Activated naive CD4-positive, alpha-beta T cell treated with anti-CD3 and anti-CD28 coated beads, Interleukin-2, amount 50 U/mL, for 72 hours (primary cell): ENCODE data around the gene ARHGAP30. TPM values are rescaled to one million over a fixed set of nuclear protein-coding genes. Genes with fewer than 3 reads are reported as not detected.
A peak's percentile ranks its signal among the peaks of the same experiment; 100 is the strongest.
"Not testable (repeated sequence)": the region's sequence is repeated elsewhere in the genome, so short reads cannot be mapped to it uniquely, and the experiment has no call there.

Experiments used
- ATAC-seq, 2 donors: fragments of 150-1000 bp; cut with Tn5 transposase; 2 replicates each; pipeline ENCODE4 v1.10.0; 2021; ENCODE audit warnings: mild to moderate bottlenecking in 2 of 2, moderate library complexity in 2 of 2
- DNase-seq, 2 donors: peaks; one replicate each; pipeline ENCODE4 v3.0.0; 2021 to 2022; ENCODE audit warnings: low spot score in 2 of 2
- H3K27ac Mint-ChIP-seq, 2 donors: one replicate each; pipeline ENCODE4 v1.8.0; 2022; ENCODE audit warnings: mild to moderate bottlenecking in 2 of 2, mixed read lengths in 2 of 2
- H3K36me3 Mint-ChIP-seq, 2 donors: one replicate each; pipeline ENCODE4 v1.8.0; 2022; ENCODE audit warnings: mixed read lengths in 2 of 2
- H3K9me3 Mint-ChIP-seq, 2 donors: one replicate each; pipeline ENCODE4 v1.8.0; 2022; ENCODE audit warnings: mixed read lengths in 2 of 2
- total RNA-seq, 2 donors: library from RNA; stranded (reverse); gene quantifications; one replicate each; pipeline ENCODE4 v1.2.3, GENCODE V29; 2022

Gene ARHGAP30
- total RNA-seq, 2 donors from 2014 or later = 116 to 180 TPM

DNA sequence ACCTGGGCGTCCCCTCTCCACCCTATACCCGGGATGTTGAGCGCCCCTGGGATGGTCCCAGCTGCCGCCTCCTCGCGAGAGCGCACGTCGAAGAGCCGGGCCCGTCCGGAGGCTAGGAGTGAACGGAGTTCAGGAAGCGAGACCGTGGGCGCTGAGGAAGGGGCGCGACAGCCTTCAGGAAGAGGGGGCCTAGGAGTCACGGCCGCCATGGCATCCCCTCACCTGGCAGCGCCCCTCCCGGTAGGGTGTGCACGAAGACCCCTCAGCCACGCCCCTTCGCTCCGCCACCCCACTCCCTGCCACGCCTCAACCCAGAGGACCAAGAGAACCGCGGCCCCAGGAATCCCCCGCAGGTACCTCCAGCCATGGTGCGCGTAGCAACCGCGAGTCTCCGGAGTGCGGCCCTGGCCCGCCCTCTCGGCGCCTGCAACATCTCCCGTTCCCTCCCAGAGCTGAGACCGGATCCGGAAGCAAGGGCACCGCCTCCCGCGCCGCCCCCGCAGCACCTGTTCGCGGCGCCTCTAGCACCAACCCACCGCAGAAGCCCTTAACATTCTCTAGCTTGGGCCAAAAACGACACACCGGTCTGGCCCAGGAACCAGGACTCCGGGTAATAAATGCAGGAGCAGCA lies 31.1 kb downstream of the ARHGAP30 start, which contains the start of gene TSTD1:
TSTD1 (minus strand) TSS at position 442 of the 631 bp plus-strand sequence; CDS start at position 367, 75 bp downstream.
- ATAC-seq (peak; percentile 89 to 95), DNase-seq (peak; percentile 83 to 89)
- Mint-ChIP-seq H3K9me3 (no peaks in the 10 kb centered on the region), H3K36me3 (peaks cover 8 to 28% of the 10 kb centered on the region in 2 donors), H3K27ac (peak within 1 kb of the TSS; percentile 90 to 97)

GRCh38 chr1:161037661-161038522 lies 31.8 kb downstream of the ARHGAP30 start:
- Mint-ChIP-seq H3K9me3 (no peaks in the 10 kb centered on the region), H3K27ac (peak overlapping the region; percentile 60 to 90), H3K36me3 (peaks cover 8 to 28% of the 10 kb centered on the region in 2 donors)
- ATAC-seq (no peak), DNase-seq (no peak)

DNA sequence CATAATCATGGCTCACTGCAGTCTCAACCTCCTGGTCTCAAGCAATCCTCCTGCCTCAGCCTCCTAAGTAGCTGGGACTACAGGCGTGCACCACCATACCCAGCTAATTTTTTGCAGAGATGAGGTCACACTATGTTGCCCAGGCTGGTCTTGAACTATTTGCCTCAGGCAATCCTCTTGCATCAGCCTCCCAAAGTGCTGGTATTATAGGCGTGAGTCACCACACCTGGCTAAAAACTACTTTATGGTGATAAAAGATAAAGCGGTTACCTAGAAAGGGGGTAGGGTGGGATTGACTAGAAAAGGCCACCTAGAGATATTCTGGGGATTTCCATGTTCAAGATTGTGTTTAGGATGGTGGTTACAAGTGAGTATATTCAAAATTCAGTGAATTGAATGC lies 35.9 kb downstream of the ARHGAP30 start:
- H3K9me3 Mint-ChIP-seq = no peaks in the 10 kb centered on the region
- ATAC-seq (peak; percentile 6 to 10), DNase-seq (no peak)
- H3K36me3 Mint-ChIP-seq = peaks cover 6 to 10% of the 10 kb centered on the region in 2 donors
- no peak overlapping the region for H3K27ac Mint-ChIP-seq

DNA sequence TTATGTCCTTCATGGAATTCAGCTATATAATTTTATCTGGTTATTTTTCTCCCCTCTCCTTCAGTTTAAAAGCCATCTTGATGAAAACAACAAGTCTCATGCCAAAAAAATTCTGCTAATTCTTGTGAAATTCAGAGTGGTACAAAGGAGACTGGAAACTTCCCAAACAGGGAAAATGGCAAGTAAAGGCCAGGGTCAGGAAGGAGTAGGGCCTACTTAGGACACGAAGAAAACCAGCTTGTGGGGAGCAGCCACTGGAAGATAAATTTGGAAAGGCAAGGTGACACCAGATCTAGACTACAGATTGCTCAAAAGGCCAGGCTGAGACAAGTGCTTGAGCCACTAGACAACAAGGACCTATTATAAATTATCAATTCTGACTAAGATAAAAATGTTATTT lies 37.3 kb downstream of the ARHGAP30 start:
- DNase-seq (no peak), ATAC-seq (peak in 1 of 2 donors; percentile 25)
- peak overlapping the region in 1 of 2 donors; percentile 8 for H3K27ac Mint-ChIP-seq
- H3K9me3 Mint-ChIP-seq = no peaks in the 10 kb centered on the region
- peaks cover 0 to 10% of the 10 kb centered on the region in 2 donors for H3K36me3 Mint-ChIP-seq

DNA sequence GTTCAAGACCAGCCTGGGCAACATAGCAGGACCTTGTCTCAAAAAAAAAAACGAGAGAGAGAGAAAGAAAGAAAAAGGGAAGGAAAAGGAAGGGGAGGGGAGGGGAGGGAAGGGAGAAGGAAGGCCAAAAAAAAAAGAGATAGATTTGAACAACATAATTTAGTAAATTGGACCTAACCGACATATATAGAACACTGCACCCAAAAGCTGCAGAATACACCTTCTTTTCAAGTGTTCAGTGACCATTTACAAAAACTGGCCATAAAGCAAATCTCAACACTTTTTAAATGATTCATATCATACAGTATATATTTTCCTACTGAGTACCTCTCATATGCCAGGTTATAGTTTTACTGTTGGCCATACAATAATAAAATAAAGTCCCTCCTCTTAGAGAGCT lies 37.8 kb downstream of the ARHGAP30 start:
- DNase-seq = no peak
- H3K9me3 Mint-ChIP-seq = no peaks in the 10 kb centered on the region
- no peak overlapping the region for H3K27ac Mint-ChIP-seq
- H3K36me3 Mint-ChIP-seq = peaks cover 0 to 15% of the 10 kb centered on the region in 2 donors
- ATAC-seq = no peak

- H3K9me3 Mint-ChIP-seq, ATAC-seq, H3K27ac Mint-ChIP-seq, DNase-seq: not testable (repeated sequence)
- H3K36me3 Mint-ChIP-seq = peaks cover 0 to 18% of the 10 kb centered on the region in 2 donors
Measured at GRCh38 chr1:161029466-161029865, 40.2 kb downstream of the ARHGAP30 start.

DNA sequence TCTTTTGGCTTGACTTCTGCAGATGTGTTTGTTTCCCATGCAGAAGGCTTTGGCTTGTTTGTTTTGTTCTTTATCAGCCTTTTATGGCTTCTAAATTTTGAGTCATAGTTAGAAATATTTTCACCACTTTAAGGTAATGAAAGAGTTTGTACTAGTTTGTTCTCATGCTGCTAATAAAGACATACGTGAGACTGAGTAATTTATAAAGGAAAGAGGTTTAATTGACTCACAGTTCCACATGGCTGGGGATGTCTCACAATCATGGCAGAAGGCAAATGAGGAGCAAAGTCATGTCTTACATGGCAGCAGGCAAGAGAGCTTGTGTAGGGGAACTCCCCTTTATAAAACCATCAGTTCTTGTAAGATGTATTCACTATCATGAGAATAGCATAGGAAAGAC lies 42.7 kb downstream of the ARHGAP30 start:
- not testable (repeated sequence) for H3K9me3 Mint-ChIP-seq, DNase-seq
- peak overlapping the region in 1 of 2 donors; percentile 15 for H3K27ac Mint-ChIP-seq

DNA sequence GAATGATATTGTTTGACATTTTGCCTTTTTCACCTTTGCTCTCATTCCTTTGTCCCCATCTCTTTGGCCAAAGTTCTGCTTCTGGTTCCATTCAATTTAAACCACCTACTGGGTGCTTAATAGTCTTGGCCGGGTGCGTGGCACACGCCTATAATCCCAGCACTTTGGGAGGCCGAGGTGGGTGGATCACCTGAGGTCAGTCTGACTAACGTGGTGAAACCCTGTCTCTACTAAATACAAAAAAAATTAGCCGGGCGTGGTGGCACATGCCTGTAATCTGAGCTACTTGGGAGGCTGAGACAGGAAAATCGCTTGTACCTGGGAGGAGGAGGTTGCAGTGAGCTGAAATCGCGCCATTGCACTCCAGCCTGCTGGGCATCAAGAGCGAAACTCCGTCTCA lies 47.3 kb downstream of the ARHGAP30 start:
- H3K36me3 Mint-ChIP-seq = peaks cover 7 to 15% of the 10 kb centered on the region in 2 donors
- not testable (repeated sequence) for DNase-seq, ATAC-seq, H3K9me3 Mint-ChIP-seq, H3K27ac Mint-ChIP-seq

More for the DNA sequence above, 42.7 kb downstream of the ARHGAP30 start:
- peaks cover 0 to 18% of the 10 kb centered on the region in 2 donors for H3K36me3 Mint-ChIP-seq
- ATAC-seq = peak; percentile 68 to 74

GRCh38 chr1:161021970-161022353 lies 47.7 kb downstream of the ARHGAP30 start:
- ATAC-seq (peak in 1 of 2 donors; percentile 63), DNase-seq (no peak)
- Mint-ChIP-seq H3K36me3 (peaks cover 7 to 11% of the 10 kb centered on the region in 2 donors), H3K9me3 (peaks cover 0 to 4% of the 10 kb centered on the region in 2 donors), H3K27ac (no peak overlapping the region)

- H3K36me3 Mint-ChIP-seq = peaks cover 7% of the 10 kb centered on the region in 2 donors
- H3K27ac Mint-ChIP-seq = peak overlapping the region; percentile 29 to 72
- H3K9me3 Mint-ChIP-seq = peaks cover 0 to 4% of the 10 kb centered on the region in 2 donors
- DNase-seq (peak; percentile 76 to 92), ATAC-seq (peak; percentile 92 to 95)
Measured at GRCh38 chr1:161021165-161021969, 48.3 kb downstream of the ARHGAP30 start.

GRCh38 chr1:161020509-161021164 lies 49.1 kb downstream of the ARHGAP30 start, which contains the start of gene F11R:
Gene F11R, minus strand, starts transcription at chr1:161021152. Its CDS starts 79 bp downstream, at chr1:161021073.
- ATAC-seq = peak; percentile 46 to 62
- peak in 1 of 2 donors; percentile 66 for DNase-seq
- Mint-ChIP-seq H3K9me3 (peaks cover 0 to 4% of the 10 kb centered on the region in 2 donors), H3K36me3 (peaks cover 7% of the 10 kb centered on the region in 2 donors), H3K27ac (peak within 1 kb of the TSS; percentile 29 to 72)

GRCh38 chr1:161019751-161020495 lies 49.8 kb downstream of the ARHGAP30 start:
- Mint-ChIP-seq H3K27ac (peak overlapping the region; percentile 1 to 72), H3K9me3 (peaks cover 0 to 4% of the 10 kb centered on the region in 2 donors), H3K36me3 (peaks cover 7% of the 10 kb centered on the region in 2 donors)
- peak in 1 of 2 donors; percentile 3 for ATAC-seq
- DNase-seq = no peak

DNA sequence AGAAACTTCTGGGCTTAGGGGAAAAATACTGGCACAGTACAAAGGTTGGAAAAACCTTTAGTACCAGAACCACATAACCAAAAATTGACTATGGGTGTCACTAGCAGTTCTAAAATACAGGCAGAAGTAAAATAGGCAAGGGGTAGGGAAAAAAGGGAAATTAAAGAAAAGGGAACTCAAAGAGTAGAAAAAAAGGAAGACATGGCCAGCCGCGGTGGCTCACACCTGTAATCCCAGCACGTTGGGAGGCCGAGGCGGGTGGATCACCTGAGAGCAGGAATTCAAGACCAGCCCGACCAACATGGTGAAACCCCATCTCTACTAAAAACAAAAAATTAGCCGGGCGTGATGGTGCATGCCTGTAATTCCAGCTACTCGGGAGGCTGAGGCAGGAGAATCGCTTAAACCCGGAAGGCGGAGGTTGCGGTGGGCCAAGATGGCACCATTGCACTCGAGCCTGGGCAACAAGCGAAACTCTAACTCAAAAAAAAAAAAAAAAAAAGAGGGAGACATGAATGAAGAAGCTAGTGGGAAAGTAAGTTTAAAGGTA lies 50.5 kb downstream of the ARHGAP30 start:
- DNase-seq, H3K9me3 Mint-ChIP-seq, ATAC-seq, H3K27ac Mint-ChIP-seq, H3K36me3 Mint-ChIP-seq: not testable (repeated sequence)

DNA sequence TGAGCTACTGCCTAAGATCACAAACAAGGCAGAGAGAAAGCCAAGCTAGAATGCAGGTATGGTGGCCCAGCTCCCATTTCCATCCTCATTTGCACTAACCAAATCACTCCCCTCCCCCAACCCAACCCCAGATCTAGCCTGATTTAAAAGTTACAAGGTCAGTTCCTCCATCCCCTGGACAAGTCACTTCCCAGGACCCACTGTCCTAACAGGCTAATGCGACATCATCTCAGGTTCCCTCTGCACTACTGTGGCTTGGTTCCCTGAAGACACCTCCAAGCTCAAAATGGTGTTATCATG lies 51.1 kb downstream of the ARHGAP30 start:
- Mint-ChIP-seq H3K9me3 (peaks cover 0 to 4% of the 10 kb centered on the region in 2 donors), H3K27ac (no peak overlapping the region), H3K36me3 (peaks cover 7% of the 10 kb centered on the region in 2 donors)
- ATAC-seq (no peak), DNase-seq (no peak)
